B cell (primary cell): ENCODE results near the gene SSX2IP. TPM values are rescaled to one million over a fixed set of nuclear protein-coding genes. Genes with fewer than 3 reads are reported as not detected.

Source experiments
- ATAC-seq: fragments of 200-7000 bp; cut with Tn5 transposase; one replicate; pipeline ENCODE4 v1.10.0; 2021; ENCODE audit warnings: low read depth, mild to moderate bottlenecking, moderate number of reproducible peaks, moderate library complexity
- CTCF ChIA-PET: fragments of 350-600 bp; sonication (Branson Sonifier 250); formaldehyde crosslinking; loops from one replicate; lab custom pipeline; 2021; ENCODE audit warnings: antibody characterized with exemption, inconsistent platforms; lab: Charles Lee
- POLR2A ChIA-PET: fragments of 350-600 bp; sonication (Branson Sonifier 250); formaldehyde crosslinking; loops from one replicate; lab custom pipeline; 2021; ENCODE audit warnings: antibody characterized with exemption; lab: Charles Lee
- DNase-seq: peaks from one replicate; pipeline ENCODE4 v3.0.0; 2013
- H2AFZ ChIP-seq: 2 replicates; pipeline ENCODE4 v1.6.1; 2012; ENCODE audit warnings: mild to moderate bottlenecking, low read depth, low read length; ENCODE audit not compliant: insufficient read depth, poor library complexity, severe bottlenecking
- H3K27ac ChIP-seq, 2 donors: 1 replicate in 1 of 2; 2 replicates in 1 of 2; pipeline ENCODE4 v1.5.1; 2012 to 2013; ENCODE audit warnings: low read length in 2 of 2, mild to moderate bottlenecking in 2 of 2, moderate library complexity in 1 of 2
- H3K27me3 ChIP-seq, 4 experiments: fragments of 200-600 bp in 1 of 4; sonication (generic) in 1 of 4; replicated peaks in 1 of 4; 1 replicate in 2 of 4; 2 replicates in 2 of 4; pipeline versions ENCODE4 v1.6.1 to v1.7.0; 2013 to 2016; ENCODE audit warnings: low read length in 3 of 4, mild to moderate bottlenecking in 2 of 4, mixed read lengths in 1 of 4, moderate library complexity in 1 of 4; ENCODE audit not compliant: insufficient read depth in 4 of 4, control insufficient read depth in 3 of 4; ENCODE audit errors: control extremely low read depth in 1 of 4
- H3K36me3 ChIP-seq, 2 experiments: replicated peaks in 1 of 2; 1 replicate in 1 of 2; 2 replicates in 1 of 2; pipeline versions ENCODE4 v1.6.1 to v1.7.1; 2013; ENCODE audit warnings: low read length in 1 of 2; ENCODE audit not compliant: insufficient read depth in 2 of 2, control insufficient read depth in 1 of 2; ENCODE audit errors: control extremely low read depth in 1 of 2, extremely low read depth in 1 of 2
- H3K4me1 ChIP-seq, 2 donors: fragments of 200-600 bp in 1 of 2; sonication (generic) in 1 of 2; 1 replicate in 1 of 2; 2 replicates in 1 of 2; pipeline versions ENCODE4 v1.5.1 to v1.6.1; 2013 to 2017; ENCODE audit warnings: low read length in 2 of 2; ENCODE audit not compliant: control insufficient read depth in 2 of 2, insufficient read depth in 2 of 2
- H3K4me2 ChIP-seq: replicated peaks from 2 replicates; pipeline ENCODE3; 2012; ENCODE audit warnings: mild to moderate bottlenecking, low read depth, low read length; ENCODE audit not compliant: poor library complexity, severe bottlenecking
- H3K4me3 ChIP-seq, 5 experiments: fragments of 200-600 bp in 1 of 5; sonication (generic) in 1 of 5; 1 replicate in 3 of 5; 2 replicates in 2 of 5; pipeline versions ENCODE4 v1.5.1 to v1.7.0; 2011 to 2016; ENCODE audit warnings: low read length in 4 of 5, mild to moderate bottlenecking in 4 of 5, low read depth in 2 of 5, control low read depth in 1 of 5, moderate library complexity in 1 of 5; ENCODE audit not compliant: insufficient read depth in 1 of 5; ENCODE audit errors: control extremely low read depth in 1 of 5, extremely low read depth in 1 of 5
- H3K79me2 ChIP-seq: fragments of 200-600 bp; sonication (generic); one replicate; pipeline ENCODE4 v1.6.0; 2016; ENCODE audit warnings: low read length; ENCODE audit not compliant: control insufficient read depth, insufficient read depth
- H3K9ac ChIP-seq: fragments of 200-600 bp; sonication (generic); 2 replicates; pipeline ENCODE4 v1.6.1; 2017; ENCODE audit warnings: mild to moderate bottlenecking, low read length, moderate library complexity
- H3K9me3 ChIP-seq, 3 donors: one replicate each; pipeline versions ENCODE4 v1.6.1 to v1.7.1; 2013; ENCODE audit warnings: low read length in 2 of 3; ENCODE audit not compliant: control insufficient read depth in 2 of 3, insufficient read depth in 1 of 3; ENCODE audit errors: control extremely low read depth in 1 of 3
- H4K20me1 ChIP-seq: 2 replicates; pipeline ENCODE4 v1.6.0; 2012; ENCODE audit warnings: mild to moderate bottlenecking, low read length; ENCODE audit not compliant: insufficient read depth, control insufficient read depth, poor library complexity, severe bottlenecking
- H3K27ac Mint-ChIP-seq: one replicate; pipeline ENCODE4 v1.8.0; 2021; ENCODE audit warnings: mixed read lengths
- H3K27me3 Mint-ChIP-seq: one replicate; pipeline ENCODE4 v1.8.0; 2021; ENCODE audit warnings: mixed read lengths
- H3K4me1 Mint-ChIP-seq: one replicate; pipeline ENCODE4 v1.8.0; 2021; ENCODE audit warnings: mixed read lengths
- H3K4me3 Mint-ChIP-seq: one replicate; pipeline ENCODE4 v1.8.0; 2021; ENCODE audit warnings: mixed read lengths
- H3K9me3 Mint-ChIP-seq: one replicate; pipeline ENCODE4 v1.8.0; 2022; ENCODE audit warnings: mixed read lengths; ENCODE audit not compliant: insufficient read depth
- EZH2 ChIP-seq: IDR thresholded peaks from 2 replicates; pipeline ENCODE4 v1.6.1; 2012; ENCODE audit warnings: borderline replicate concordance, low read depth, mild to moderate bottlenecking, moderate library complexity, low read length; ENCODE audit not compliant: insufficient read depth, poor library complexity, severe bottlenecking
- WGBS: methylation state at CpG from one replicate; pipeline ENCODE4 v1.1.5; 2013; ENCODE audit warnings: missing lambda C conversion rate; ENCODE audit not compliant: insufficient coverage; 5-methylcytosine and 5-hydroxymethylcytosine counted together
- intact Hi-C: fragments of 100-400 bp; cut with micrococcal nuclease; formaldehyde crosslinking; loops from one replicate; pipeline ENCODE4 v1.10.0; 2022
- polyA plus RNA-seq: library from polyadenylated mRNA; depleted of rRNA; stranded (reverse); fragments of >200 nt; gene quantifications from 2 replicates; pipeline ENCODE4 v1.2.3, GENCODE V29; 2012
- total RNA-seq, 2 donors: library from RNA; stranded (reverse); fragments of 120-200 nt in 1 of 2; gene quantifications; 1 replicate in 1 of 2; 2 replicates in 1 of 2; pipeline versions ENCODE4 v1.2.3 to v1.2.4, GENCODE V29; 2013 to 2022
- TF ChIP-seq, protein P1 (sequence below): fragments of 200-600 bp; IDR thresholded peaks from one replicate; pipeline ENCODE4 v1.8.0; 2022; ENCODE audit warnings: antibody characterized with exemption, mild to moderate bottlenecking

SSX2IP gene
- total and polyA plus RNA-seq, 2 donors (not counting 1 experiment from before 2014, with no cell fraction given), result 0.95 to 10.3 TPM

- Histone ChIP-seq H3K9ac (no peak overlapping the region), H3K4me2 (no peak overlapping the region), H3K4me3 (no peak overlapping the region), H2AFZ (no peak overlapping the region), H3K27me3 (no peaks in the 10 kb centered on the region), H3K9me3 (no peaks in the 10 kb centered on the region), H4K20me1 (no peaks in the 10 kb centered on the region), H3K27ac (no peak overlapping the region), H3K79me2 (no peaks in the 10 kb centered on the region), H3K36me3 (no peaks in the 10 kb centered on the region), H3K4me1 (no peaks in the 10 kb centered on the region)
- intact Hi-C loops, result no loop called here
- Mint-ChIP-seq H3K27me3 (peaks cover 11% of the 10 kb centered on the region), H3K9me3 (no peaks in the 10 kb centered on the region), H3K4me1 (no peaks in the 10 kb centered on the region), H3K4me3 (no peak overlapping the region), H3K27ac (no peak overlapping the region)
- POLR2A ChIA-PET, result no interaction called here
- CTCF ChIA-PET, result interaction anchor here (0.9 kb wide), 1 partner anchor 190 kb away, joined by 3 read pairs; no protein-coding TSS in a partner anchor
- TF ChIP-seq, protein P1, sequence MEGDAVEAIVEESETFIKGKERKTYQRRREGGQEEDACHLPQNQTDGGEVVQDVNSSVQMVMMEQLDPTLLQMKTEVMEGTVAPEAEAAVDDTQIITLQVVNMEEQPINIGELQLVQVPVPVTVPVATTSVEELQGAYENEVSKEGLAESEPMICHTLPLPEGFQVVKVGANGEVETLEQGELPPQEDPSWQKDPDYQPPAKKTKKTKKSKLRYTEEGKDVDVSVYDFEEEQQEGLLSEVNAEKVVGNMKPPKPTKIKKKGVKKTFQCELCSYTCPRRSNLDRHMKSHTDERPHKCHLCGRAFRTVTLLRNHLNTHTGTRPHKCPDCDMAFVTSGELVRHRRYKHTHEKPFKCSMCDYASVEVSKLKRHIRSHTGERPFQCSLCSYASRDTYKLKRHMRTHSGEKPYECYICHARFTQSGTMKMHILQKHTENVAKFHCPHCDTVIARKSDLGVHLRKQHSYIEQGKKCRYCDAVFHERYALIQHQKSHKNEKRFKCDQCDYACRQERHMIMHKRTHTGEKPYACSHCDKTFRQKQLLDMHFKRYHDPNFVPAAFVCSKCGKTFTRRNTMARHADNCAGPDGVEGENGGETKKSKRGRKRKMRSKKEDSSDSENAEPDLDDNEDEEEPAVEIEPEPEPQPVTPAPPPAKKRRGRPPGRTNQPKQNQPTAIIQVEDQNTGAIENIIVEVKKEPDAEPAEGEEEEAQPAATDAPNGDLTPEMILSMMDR, result no peak
- TF ChIP-seq EZH2, result no peak
- no CpG with 5 or more reads among the region's 2 CpGs for WGBS
- ATAC-seq, result no peak
- no peak for DNase-seq
Observed at GRCh38 chr1:84632673-84633434, 57.4 kb downstream of the SSX2IP start.

GRCh38 chr1:84632137-84632536, 58.1 kb downstream of the SSX2IP start:
- no peak overlapping the region for H3K4me3 Mint-ChIP-seq
- H2AFZ ChIP-seq, result no peak overlapping the region
- H3K27ac ChIP-seq, result no peak overlapping the region
- H3K4me3 ChIP-seq, result no peak overlapping the region
- H3K27me3 ChIP-seq, result no peaks in the 10 kb centered on the region
- H4K20me1 ChIP-seq, result no peaks in the 10 kb centered on the region
- peaks cover 11% of the 10 kb centered on the region for H3K27me3 Mint-ChIP-seq
- intact Hi-C loops, result no loop called here
- no peak for ATAC-seq
- no peak for DNase-seq
- CTCF ChIA-PET, result interaction anchor here (0.9 kb wide), 1 partner anchor 190 kb away, joined by 3 read pairs; no protein-coding TSS in a partner anchor
- no peak for TF ChIP-seq EZH2
- TF ChIP-seq, protein P1, result no peak
- no peak overlapping the region for H3K27ac Mint-ChIP-seq
- H3K4me1 Mint-ChIP-seq, result no peaks in the 10 kb centered on the region
- 68% methylated on average over 5 of the region's 6 CpGs for WGBS
- no peak overlapping the region for H3K9ac ChIP-seq
- POLR2A ChIA-PET, result no interaction called here
- H3K9me3 Mint-ChIP-seq, result no peaks in the 10 kb centered on the region
- H3K36me3 ChIP-seq, result no peaks in the 10 kb centered on the region
- H3K9me3 ChIP-seq, result no peaks in the 10 kb centered on the region
- H3K4me1 ChIP-seq, result no peaks in the 10 kb centered on the region
- no peak overlapping the region for H3K4me2 ChIP-seq
- no peaks in the 10 kb centered on the region for H3K79me2 ChIP-seq
